Measurements from ENCODE around the gene CC2D1A.
"Not testable (repeated sequence)": the region's sequence is repeated elsewhere in the genome, so short reads cannot be mapped to it uniquely, and the experiment has no call there.

The CC2D1A gene

GRCh38 chr19:13913352-13913751 lies 7.4 kb downstream of the CC2D1A start:
- DNase-seq, result no peak

GRCh38 chr19:13914777-13915176 lies 8.8 kb downstream of the CC2D1A start:
- DNase-seq, result no peak

- DNase-seq, result no peak
These were observed 11.9 kb downstream of the CC2D1A start for GRCh38 chr19:13917888-13918406.

DNA sequence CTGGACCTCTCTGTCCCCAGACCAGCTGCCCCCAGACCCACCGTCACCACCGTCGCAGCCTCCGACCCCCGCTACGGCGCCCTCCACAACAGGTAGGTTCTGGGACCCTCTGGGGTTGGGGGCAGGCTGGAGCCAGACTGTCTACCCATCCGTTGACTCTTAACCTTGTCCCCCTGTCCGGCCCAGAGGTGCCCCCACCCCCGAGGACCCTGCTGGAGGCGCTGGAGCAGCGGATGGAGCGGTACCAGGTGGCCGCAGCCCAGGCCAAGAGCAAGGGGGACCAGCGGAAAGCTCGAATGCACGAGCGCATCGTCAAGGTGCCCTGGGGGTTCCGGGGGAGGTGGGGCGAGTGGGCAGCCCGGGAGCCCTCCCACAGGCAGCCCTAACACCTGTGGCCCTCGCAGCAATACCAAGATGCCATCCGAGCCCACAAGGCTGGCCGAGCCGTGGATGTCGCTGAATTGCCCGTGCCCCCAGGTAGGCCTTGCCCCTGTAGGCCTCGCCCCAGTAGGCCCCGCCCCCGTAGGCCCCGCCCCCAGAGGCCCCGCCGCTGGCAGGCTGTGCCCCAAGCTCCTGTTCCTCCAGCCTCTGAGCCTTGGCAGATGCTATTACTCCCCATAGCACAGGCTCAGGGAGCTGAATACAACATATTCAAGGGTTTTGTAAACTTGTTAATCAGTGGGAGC lies 12.9 kb downstream of the CC2D1A start:
- no peak for DNase-seq

GRCh38 chr19:13920524-13920923 lies 14.5 kb downstream of the CC2D1A start:
- no peak for DNase-seq

GRCh38 chr19:13920940-13921747 lies 15.1 kb downstream of the CC2D1A start:
- no peak for DNase-seq

GRCh38 chr19:13922118-13922517 lies 16.1 kb downstream of the CC2D1A start:
- DNase-seq, result not testable (repeated sequence)

DNA sequence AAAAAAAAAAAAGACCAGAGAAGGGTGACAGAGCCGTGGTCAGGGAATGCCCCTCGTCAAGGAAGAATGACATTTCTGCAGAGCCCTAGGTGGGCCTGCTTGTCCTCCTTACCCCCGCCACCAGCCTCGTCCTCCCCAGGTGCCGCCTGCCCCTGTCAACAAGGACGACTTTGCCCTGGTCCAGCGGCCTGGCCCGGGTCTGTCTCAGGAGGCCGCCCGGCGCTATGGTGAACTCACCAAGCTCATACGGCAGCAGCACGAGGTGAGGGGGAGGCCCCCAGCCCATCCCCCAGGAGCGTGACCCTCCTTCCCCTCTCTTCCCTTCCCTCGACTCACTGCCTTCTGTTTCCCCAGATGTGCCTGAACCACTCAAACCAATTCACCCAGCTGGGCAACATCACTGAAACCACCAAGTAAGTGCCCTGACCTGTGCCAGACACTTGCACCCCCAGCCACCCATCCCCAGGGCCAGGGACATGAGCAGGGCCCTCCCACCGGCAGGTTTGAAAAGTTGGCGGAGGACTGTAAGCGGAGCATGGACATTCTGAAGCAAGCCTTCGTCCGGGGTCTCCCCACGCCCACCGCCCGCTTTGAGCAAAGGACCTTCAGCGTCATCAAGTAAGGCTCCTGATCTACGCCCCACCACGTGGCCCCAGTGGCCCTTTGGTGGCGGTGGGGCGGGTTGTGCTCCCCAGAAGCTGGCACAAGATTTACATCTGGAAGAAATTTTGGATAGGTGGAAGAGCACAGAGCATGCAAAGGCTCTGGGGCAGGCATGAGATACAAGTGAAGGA lies 17.4 kb downstream of the CC2D1A start:
- DNase-seq, result no peak

- DNase-seq, result no peak
These were observed 20.0 kb downstream of the CC2D1A start for GRCh38 chr19:13926010-13926409.

- no peak for DNase-seq
These were observed 20.7 kb downstream of the CC2D1A start for GRCh38 chr19:13926715-13927114.

DNA sequence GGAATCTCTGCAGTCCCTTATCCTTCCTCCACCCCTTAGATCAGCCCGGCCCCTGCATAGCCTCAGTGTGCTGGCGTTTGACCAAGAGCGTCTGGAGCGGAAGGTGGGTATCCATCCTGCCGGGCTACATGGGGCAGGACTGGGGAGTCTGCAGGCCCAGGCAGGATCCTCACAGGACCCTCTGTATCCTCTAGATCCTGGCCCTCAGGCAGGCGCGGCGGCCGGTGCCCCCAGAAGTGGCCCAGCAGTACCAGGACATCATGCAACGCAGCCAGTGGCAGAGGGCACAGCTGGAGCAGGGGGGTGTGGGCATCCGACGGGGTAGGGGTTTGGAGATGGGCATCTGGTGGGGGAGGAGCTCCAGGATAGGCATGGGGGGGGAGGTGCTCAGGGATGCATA lies 23.3 kb downstream of the CC2D1A start:
- no peak for DNase-seq

DNA sequence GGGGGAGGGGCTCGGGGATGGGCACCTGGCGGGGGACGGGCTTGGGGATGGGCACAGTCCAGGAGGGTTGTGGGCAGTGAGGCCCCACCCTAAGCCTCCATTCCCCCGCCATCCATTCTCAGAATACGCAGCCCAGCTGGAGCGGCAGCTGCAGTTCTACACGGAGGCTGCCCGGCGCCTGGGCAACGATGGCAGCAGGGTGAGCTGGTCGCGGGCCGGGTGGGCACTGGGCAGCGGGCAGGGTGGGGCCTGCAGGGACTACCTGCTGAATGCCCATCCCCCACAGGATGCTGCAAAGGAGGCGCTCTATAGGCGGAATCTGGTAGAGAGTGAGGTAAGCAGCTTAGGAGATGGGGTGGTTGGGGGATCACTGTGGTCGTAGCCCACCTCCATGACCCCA lies 24.0 kb downstream of the CC2D1A start:
- DNase-seq, result no peak

DNA sequence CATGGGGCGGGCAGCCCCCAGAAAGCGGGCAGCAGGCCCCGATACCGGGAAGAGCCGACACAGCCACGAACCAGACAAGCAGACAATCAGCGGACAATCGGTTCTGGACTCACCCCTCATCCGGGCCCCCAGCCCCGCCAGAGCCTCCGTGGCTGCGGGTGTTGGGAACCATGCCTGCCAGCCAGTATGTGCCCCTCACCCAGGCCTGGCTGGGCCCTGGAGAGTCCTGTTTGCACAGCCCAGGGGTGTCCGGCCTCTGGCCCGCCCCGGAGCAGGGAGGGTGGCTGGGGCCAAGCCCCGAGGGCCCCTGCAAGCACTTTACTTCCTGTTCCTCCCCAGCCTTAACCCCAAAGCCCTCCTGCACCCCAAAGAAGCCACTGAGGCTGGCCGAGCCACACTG lies 24.4 kb downstream of the CC2D1A start:
- DNase-seq, result no peak

- no peak for DNase-seq
These were observed 25.6 kb downstream of the CC2D1A start for GRCh38 chr19:13931391-13932148.

- DNase-seq, result no peak
These were observed 26.2 kb downstream of the CC2D1A start for GRCh38 chr19:13932149-13932637.

- no peak for DNase-seq
These were observed 27.0 kb downstream of the CC2D1A start for GRCh38 chr19:13932911-13933393.

DNA sequence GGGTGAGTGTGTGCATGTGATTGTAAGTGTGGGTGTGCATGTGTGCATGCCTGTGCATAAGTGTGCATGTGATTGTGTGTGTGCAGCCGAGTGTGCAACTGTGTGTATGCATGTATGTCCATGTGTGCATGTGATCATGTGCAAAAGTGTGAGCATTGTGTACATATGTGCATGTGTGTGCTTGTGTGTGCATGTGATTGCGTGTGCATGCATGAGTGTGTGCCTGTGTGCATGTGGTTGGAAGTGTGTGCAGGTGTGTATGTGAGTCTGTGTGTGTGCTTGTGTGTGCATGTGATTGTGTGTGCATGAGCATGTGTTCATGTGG lies 28.7 kb downstream of the CC2D1A start:
- DNase-seq, result no peak

- DNase-seq, result no peak
These were observed 29.9 kb downstream of the CC2D1A start for GRCh38 chr19:13935765-13936510.

- no peak for DNase-seq
These were observed 31.7 kb downstream of the CC2D1A start for GRCh38 chr19:13937479-13938300.

- DNase-seq, result no peak
These were observed 32.5 kb downstream of the CC2D1A start, which contains the start of gene PODNL1 for GRCh38 chr19:13938301-13939064. PODNL1 (minus strand) TSS chr19:13938417; CDS start chr19:13938181, 236 bp downstream.

Measured in cerebellar nuclear complex (tissue), 1 donor.